GM12874 (cell line): ENCODE measurements around the gene MSH3.

Experiments used
- TF ChIP-seq, protein P1 (sequence below): IDR thresholded peaks from 2 replicates; pipeline ENCODE4 v1.5.1; 2011; ENCODE audit warnings: low read depth, mild to moderate bottlenecking, control low read depth, low read length, moderate library complexity; ENCODE audit not compliant: insufficient read depth

MSH3 gene

DNA sequence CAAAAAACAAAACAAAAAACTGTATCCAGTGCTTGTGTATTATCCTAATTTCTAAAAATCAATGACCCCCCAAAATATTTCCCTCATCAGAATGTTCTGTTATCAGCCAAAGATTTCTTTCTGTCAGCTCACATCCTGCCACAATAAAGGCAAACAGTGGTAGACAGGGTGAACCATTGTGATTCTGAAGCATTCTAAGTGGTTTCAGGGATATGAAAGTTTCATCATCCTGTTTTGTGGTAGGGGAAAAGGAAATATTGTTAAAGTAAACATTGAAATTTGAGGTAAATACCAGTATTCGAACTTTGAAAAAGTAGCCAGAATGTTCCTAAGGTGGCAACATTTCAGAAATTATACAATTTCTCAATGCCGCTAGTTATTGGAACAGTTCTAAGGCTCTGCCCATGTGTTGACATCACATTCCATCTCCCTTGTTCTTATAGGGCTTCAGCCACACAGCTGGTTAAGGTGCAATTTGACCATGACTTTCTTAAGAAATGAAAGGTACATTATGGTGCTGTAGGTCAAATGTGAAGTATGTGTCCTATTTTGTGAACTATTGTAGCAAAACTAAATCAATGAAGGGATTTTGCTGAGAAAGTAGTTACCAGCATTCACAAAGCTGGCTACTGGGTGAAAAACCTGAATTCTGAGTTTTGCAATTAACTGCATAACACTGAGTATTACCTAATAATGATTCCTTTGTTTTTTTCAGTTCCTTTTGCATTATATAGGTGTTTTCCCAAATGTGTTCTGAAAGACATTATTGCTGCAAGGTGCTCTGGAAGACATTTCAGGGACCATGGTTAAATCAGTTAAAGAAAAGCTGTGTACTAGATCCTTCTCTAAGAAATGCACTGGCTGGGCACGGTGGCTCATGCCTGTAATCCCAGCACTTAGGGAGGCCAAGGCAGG lies 198.1 kb downstream of the MSH3 start:
- TF ChIP-seq, protein P1, sequence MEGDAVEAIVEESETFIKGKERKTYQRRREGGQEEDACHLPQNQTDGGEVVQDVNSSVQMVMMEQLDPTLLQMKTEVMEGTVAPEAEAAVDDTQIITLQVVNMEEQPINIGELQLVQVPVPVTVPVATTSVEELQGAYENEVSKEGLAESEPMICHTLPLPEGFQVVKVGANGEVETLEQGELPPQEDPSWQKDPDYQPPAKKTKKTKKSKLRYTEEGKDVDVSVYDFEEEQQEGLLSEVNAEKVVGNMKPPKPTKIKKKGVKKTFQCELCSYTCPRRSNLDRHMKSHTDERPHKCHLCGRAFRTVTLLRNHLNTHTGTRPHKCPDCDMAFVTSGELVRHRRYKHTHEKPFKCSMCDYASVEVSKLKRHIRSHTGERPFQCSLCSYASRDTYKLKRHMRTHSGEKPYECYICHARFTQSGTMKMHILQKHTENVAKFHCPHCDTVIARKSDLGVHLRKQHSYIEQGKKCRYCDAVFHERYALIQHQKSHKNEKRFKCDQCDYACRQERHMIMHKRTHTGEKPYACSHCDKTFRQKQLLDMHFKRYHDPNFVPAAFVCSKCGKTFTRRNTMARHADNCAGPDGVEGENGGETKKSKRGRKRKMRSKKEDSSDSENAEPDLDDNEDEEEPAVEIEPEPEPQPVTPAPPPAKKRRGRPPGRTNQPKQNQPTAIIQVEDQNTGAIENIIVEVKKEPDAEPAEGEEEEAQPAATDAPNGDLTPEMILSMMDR: no peak

DNA sequence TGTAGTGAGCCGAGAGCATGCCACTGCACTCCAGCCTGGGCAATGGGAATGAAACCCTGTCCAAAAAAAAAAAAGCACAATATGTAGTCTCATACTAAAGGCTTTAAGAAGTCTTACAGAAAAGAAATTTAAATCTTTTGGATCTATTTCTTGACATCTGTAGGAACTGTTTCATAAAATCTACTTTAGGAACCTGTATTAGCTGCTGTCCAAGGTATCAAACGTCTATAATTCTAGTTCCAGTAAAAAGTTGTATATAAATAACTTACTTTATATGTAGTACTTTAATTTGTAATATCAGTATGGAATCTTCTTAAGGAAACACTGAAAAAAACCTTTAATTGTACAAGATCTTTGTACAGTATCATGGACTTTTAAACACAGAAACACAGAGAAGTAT lies 199.0 kb downstream of the MSH3 start:
- TF ChIP-seq, protein P1: no peak

DNA sequence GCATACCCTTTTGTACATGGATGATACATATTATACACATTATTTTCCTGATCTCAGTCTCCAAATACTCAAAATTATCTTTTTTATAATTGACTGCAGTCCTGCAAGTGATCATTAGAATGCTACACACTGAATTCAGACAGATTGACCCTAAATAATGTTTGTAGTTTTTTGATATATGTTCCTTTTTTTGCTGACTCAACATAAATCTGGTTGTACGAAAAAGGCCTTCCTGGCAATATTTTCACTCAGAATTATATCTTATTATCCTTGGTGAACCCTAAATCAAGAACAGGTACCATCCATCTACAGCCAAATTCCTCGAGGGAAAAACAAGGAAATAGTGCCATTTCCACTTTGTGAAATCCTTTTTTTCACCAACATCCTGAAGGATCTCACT lies 200.1 kb downstream of the MSH3 start:
- TF ChIP-seq, protein P1: no peak

DNA sequence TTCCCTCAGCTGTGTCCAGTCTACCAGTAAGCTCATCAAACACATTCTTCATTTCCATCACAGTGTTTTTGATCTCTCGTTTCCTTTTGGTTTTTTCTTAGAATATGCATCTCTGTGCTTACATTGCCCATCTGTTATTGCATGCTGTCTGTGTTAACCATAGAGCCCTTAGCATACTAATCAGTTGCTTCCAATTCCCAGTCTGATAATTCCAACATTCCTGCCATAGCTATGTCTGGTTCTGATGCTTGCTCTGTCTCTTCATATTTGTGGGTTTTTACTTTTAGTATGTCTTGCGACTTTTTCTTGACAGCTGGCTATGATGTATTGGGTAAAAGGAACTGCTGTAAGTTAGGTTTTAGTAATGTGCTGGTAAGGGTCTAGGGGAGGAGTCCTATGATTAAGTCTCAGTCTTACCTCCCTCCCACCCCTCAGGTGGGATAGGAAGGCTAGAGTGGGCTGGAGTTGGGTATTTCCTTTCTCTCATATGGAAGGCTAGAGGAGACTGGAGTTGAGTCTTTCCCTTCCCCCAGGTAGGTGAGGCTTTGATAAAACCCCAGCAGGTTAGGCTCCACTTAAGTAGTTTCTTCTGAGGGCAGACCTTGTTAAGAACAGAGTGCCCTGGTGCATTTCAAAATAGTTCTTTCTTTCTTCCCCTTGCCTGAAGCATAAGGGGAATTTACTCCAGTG lies 206.6 kb downstream of the MSH3 start:
- TF ChIP-seq, protein P1: no peak

DNA sequence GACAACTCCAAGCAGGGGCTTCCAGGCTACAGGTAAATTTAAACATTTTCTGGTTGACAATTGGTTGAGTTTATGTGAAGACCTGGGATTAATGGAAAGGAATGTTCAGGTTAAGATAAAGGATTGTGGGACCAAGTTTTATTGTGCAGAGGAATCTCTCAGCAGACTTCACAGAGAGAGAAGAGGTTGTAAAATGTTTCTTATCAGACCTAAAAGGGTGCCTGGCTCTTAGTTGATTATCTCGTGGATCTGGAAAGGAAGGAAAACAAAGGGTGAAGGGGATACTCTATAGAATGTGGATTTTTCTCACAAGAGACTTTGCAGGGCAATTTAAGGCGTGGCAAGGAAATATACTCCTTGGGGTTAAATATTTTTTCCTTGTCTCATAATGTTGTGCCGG lies 209.3 kb downstream of the MSH3 start:
- TF ChIP-seq, protein P1: no peak

DNA sequence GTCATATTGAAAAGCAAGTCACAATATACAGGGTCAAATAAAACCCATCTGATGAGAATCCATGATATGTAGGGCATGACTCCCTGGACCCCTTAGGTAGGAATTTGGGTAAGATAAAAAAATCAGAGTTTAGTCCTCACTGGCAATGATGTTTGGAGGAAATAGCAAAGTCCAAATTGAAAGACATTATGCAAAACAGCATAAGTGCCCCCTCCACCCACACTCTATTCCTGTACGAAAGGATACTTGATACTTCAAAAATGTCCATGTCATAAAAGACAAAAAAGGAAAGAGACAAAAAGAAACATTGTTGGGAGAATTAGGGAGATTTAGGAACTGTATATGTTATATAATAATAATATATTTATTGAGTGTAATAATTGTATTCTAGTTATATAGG lies 209.7 kb downstream of the MSH3 start:
- TF ChIP-seq, protein P1: no peak

DNA sequence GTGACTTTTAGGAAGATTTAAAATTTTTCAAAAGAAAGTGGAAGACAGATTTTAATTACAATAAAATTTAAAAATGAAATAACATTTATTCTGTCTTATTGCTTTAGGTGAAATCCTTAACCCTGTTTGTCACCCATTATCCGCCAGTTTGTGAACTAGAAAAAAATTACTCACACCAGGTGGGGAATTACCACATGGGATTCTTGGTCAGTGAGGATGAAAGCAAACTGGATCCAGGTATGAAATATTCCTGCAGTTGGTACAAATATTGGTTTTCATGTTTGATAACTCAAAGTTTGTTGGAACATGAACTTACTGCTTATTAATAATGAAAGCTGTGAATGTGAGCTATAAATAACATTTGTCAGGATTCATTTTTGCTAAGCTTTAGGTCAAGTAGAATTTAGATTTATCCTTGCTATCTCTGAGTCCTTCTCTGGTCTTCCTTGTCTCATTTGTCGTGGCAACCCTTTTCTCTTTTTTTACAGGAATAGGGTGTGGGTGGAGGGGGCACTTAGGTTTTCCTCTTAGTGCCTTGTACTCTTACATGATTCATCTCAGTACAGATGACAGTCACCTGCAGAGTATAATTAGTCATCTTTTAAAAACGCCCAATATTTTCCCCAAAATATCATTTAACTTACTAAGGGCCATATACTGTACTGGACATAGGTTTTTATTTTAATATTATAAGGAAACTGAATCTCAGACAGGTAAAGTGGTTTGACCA lies 210.4 kb downstream of the MSH3 start:
- TF ChIP-seq, protein P1: no peak
